K562 (cell line): ENCODE measurements around the gene VAMP8. TPM values are rescaled to one million over a fixed set of nuclear protein-coding genes. Genes with fewer than 3 reads are reported as not detected.
A peak's percentile ranks its signal among the peaks of the same experiment; 100 is the strongest.

Experiments
- GABPA ChIP-seq: fragments of 200-800 bp; sonication (Bioruptor generic); conservative IDR thresholded peaks from 2 replicates; pipeline ENCODE4 v1.6.1; 2016; ENCODE audit warnings: low read depth, missing genetic modification characterization, missing compliant biosample characterization
- PTTG1 ChIP-seq: fragments of 450-650 bp; IDR thresholded peaks from 2 replicates; pipeline ENCODE4 v1.6.1; 2016; ENCODE audit warnings: low read depth, mild to moderate bottlenecking, missing genetic modification characterization, missing compliant biosample characterization
- REST ChIP-seq, 2 experiments: fragments of 450-650 bp; formaldehyde crosslinking in 1 of 2; IDR thresholded peaks; 2 replicates each; pipeline versions ENCODE4 v1.4.0 to v1.6.1; 2014 to 2020; ENCODE audit warnings: mild to moderate bottlenecking in 2 of 2, borderline replicate concordance in 1 of 2, low read depth in 1 of 2
- RREB1 ChIP-seq: fragments of 250-450 bp; sonication (Bioruptor Pico); IDR thresholded peaks from 2 replicates; pipeline ENCODE4 v1.4.0; 2020
- SPI1 ChIP-seq: IDR thresholded peaks from 2 replicates; pipeline ENCODE4 v1.6.1; 2011; ENCODE audit warnings: low read depth, low read length, control low read depth, borderline replicate concordance
- TSHZ1 ChIP-seq: fragments of 250-450 bp; sonication (Bioruptor Pico); IDR thresholded peaks from 2 replicates; pipeline ENCODE4 v1.4.0; 2020; ENCODE audit warnings: mild to moderate bottlenecking, moderate library complexity
- ZNF239 ChIP-seq: fragments of 250-450 bp; sonication (Bioruptor Pico); IDR thresholded peaks from 2 replicates; pipeline ENCODE4 v1.4.0; 2020; ENCODE audit warnings: mild to moderate bottlenecking
- polyA plus RNA-seq, 8 experiments: library from polyadenylated mRNA; depleted of rRNA in 4 of 8; stranded (reverse) in 5 of 8; unstranded in 3 of 8; fragments of >200 nt; fragmentation: Nextera tagmentation in 2 of 8; fragmentation: Illumina TruSeq in 1 of 8; extraction: Ambion mirVana in 2 of 8; extraction: Trizol in 1 of 8; gene quantifications; 2 replicates each; pipeline versions ENCODE4 v1.2.1 to v1.2.3, GENCODE V29; 2011 to 2014; ENCODE audit warnings: inconsistent platforms in 1 of 8, missing spikeins in 1 of 8
- total RNA-seq, 7 experiments: library from RNA; depleted of rRNA in 6 of 7; stranded (reverse); fragments of >200 nt in 6 of 7; fragmentation: Illumina TruSeq in 2 of 7; extraction: Trizol in 2 of 7; gene quantifications; 2 replicates each; pipeline versions ENCODE4 v1.2.1 to v1.2.3, GENCODE V29; 2011 to 2021; ENCODE audit warnings: low replicate concordance in 1 of 7

Gene VAMP8
- total and polyA plus RNA-seq, 9 of the 15 experiments (the other 6 are each of a cell fraction or from before 2014, with no cell fraction given): 107 to 571 (median 248) TPM

- TF ChIP-seq SPI1 (peak; percentile 99), REST (IDR thresholded peaks at IDR 0.05; ENCODE audit: borderline replicate concordance) (no peak), REST (CRISPR knock-in tag; IDR thresholded peaks at IDR 0.05; ENCODE audit: low read depth) (peak; percentile 35; the same call in 1 of the 2 replicates), TSHZ1 (no peak), RREB1 (CRISPR knock-in tag) (peak; percentile 59; the same call in 1 of the 2 replicates), ZNF239 (CRISPR knock-in tag) (peak; percentile 34; the same call in 1 of the 2 replicates), PTTG1 (no peak), GABPA (tag) (peak; percentile 73)
Observed at GRCh38 chr2:85584857-85585780, 7.7 kb downstream of the VAMP8 start (continued).
